Osteocyte (in vitro differentiated cells): ENCODE data around the gene DLGAP5. TPM values are rescaled to one million over a fixed set of nuclear protein-coding genes. Genes with fewer than 3 reads are reported as not detected.

Experiments used
- DNase-seq: peaks from one replicate; pipeline ENCODE4 v3.0.0; 2021; ENCODE audit warnings: mixed read lengths; ENCODE audit not compliant: unreplicated experiment; ENCODE audit errors: extremely low spot score
- H3K27ac Mint-ChIP-seq: one replicate; pipeline ENCODE4 v1.8.0; 2021; ENCODE audit warnings: mild to moderate bottlenecking, mixed read lengths; ENCODE audit not compliant: unreplicated experiment
- H3K27me3 Mint-ChIP-seq: one replicate; pipeline ENCODE4 v1.8.0; 2021; ENCODE audit warnings: mixed read lengths; ENCODE audit not compliant: unreplicated experiment
- H3K36me3 Mint-ChIP-seq: one replicate; pipeline ENCODE4 v1.8.0; 2021; ENCODE audit warnings: mixed read lengths; ENCODE audit not compliant: unreplicated experiment
- H3K4me1 Mint-ChIP-seq: one replicate; pipeline ENCODE4 v1.8.0; 2021; ENCODE audit warnings: mixed read lengths; ENCODE audit not compliant: unreplicated experiment
- H3K4me3 Mint-ChIP-seq: one replicate; pipeline ENCODE4 v1.8.0; 2021; ENCODE audit warnings: mild to moderate bottlenecking, moderate library complexity, mixed read lengths; ENCODE audit not compliant: unreplicated experiment
- H3K9me3 Mint-ChIP-seq: one replicate; pipeline ENCODE4 v1.8.0; 2021; ENCODE audit warnings: mixed read lengths; ENCODE audit not compliant: unreplicated experiment
- total RNA-seq: library from RNA; stranded (reverse); gene quantifications from 2 replicates; pipeline ENCODE4 v1.2.1, GENCODE V29; 2021
- TF ChIP-seq, protein P1 (sequence below): fragments of 200-600 bp; sonication (generic); IDR thresholded peaks from 2 replicates; pipeline ENCODE4 v1.5.0; 2021; ENCODE audit warnings: antibody characterized with exemption, mild to moderate bottlenecking, moderate library complexity

DLGAP5 gene
- total RNA-seq, 1 donor from 2014 or later = 11.7 TPM

DNA sequence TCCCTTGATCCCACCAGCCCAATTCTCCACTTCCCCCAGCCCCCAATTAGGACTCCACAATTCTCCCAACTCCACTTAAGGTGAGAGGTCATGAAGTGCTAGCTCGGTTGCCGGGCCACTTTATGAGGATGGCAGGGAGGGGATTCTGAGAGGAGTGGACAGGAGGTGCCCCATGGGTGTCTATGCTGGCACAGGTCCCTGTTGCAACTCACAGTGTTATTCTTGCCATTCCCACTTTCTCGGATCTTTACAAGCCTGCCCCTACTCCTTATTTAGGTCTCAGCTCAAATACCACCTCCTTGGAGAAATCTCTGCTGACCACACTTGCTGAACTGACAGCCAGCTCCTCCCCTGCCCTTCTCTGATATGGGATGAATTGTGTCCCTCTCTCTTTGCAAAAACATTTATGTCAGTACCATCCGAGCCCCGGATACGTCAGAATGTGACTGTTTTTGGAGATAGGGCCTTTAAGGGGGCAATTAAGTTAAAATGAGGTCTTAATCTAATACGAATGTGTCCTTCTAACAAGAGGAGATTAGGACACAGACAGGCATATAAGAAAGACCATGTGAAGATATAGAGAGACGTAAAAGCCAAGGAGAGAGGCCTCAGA lies 66.5 kb downstream of the DLGAP5 start:
- peaks cover 23% of the 10 kb centered on the region for H3K4me1 Mint-ChIP-seq
- no peak overlapping the region for H3K27ac Mint-ChIP-seq
- no peaks in the 10 kb centered on the region for H3K9me3 Mint-ChIP-seq
- no peak overlapping the region for H3K4me3 Mint-ChIP-seq
- no peaks in the 10 kb centered on the region for H3K27me3 Mint-ChIP-seq
- H3K36me3 Mint-ChIP-seq = no peaks in the 10 kb centered on the region
- no peak for DNase-seq
- TF ChIP-seq, protein P1, sequence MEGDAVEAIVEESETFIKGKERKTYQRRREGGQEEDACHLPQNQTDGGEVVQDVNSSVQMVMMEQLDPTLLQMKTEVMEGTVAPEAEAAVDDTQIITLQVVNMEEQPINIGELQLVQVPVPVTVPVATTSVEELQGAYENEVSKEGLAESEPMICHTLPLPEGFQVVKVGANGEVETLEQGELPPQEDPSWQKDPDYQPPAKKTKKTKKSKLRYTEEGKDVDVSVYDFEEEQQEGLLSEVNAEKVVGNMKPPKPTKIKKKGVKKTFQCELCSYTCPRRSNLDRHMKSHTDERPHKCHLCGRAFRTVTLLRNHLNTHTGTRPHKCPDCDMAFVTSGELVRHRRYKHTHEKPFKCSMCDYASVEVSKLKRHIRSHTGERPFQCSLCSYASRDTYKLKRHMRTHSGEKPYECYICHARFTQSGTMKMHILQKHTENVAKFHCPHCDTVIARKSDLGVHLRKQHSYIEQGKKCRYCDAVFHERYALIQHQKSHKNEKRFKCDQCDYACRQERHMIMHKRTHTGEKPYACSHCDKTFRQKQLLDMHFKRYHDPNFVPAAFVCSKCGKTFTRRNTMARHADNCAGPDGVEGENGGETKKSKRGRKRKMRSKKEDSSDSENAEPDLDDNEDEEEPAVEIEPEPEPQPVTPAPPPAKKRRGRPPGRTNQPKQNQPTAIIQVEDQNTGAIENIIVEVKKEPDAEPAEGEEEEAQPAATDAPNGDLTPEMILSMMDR = no peak

DNA sequence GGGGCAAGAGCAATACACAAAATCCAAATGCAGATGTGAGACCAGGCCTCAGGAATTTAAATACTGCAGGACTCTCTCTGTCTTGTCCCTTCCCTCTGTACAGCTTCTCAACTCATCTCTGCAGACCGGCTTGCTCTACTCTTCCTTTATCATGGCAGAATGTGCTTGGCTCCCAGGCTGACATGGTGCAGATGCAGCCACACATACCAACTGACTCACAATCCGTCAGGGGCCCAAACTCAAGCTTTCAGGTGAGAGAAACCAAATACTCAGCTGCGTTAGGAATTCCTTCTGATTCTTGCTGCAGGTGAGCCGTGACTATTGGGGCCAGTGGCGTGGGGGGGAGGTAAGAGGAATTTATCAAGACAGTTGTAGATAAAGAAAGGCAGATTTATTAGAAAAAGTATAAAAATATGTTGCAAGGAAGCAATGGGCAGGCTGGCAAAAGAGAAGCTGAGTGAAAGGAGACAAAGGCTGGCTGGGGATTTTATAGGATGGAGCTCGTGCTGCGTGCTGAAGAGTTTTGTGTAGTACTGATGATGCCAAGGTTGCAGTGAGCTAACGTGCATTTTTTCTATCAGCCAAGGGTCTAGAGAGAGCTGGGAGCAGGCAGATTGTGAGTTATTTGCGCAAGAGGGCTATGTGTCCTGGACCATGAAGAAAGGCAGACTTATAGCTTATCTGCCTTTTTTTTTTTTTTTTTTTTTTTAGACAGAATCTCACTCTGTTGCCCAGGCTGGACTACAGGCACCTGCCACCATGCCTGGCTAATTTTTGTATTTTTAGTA lies 67.3 kb downstream of the DLGAP5 start:
- TF ChIP-seq, protein P1 = no peak
- Mint-ChIP-seq H3K36me3 (no peaks in the 10 kb centered on the region), H3K4me3 (no peak overlapping the region), H3K9me3 (no peaks in the 10 kb centered on the region), H3K27ac (peak overlapping the region; percentile 52), H3K27me3 (no peaks in the 10 kb centered on the region), H3K4me1 (peaks cover 29% of the 10 kb centered on the region)
- no peak for DNase-seq

DNA sequence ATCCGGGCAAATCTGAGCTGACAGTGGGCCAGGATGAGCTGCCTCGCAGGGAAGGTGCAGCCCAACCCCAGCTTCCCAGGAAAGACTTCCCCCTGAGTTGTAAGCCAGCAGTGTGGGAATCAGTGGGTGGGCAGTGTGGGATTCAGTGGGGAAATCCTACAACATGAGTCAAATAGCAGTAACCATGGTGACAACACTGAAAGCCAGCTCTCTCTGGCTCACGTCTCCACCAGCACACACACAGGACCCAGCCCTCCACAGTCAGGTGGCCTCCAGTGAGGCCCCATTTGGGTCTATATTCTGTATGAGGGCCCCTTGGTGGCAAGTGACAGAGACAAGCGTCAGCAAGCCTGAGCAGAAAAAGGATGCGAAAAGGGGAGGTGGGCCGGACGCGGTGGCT lies 68.3 kb downstream of the DLGAP5 start:
- H3K4me1 Mint-ChIP-seq = peaks cover 38% of the 10 kb centered on the region
- TF ChIP-seq, protein P1 = no peak
- no peaks in the 10 kb centered on the region for H3K9me3 Mint-ChIP-seq
- no peak for DNase-seq
- H3K27ac Mint-ChIP-seq = peak overlapping the region; percentile 70
- no peak overlapping the region for H3K4me3 Mint-ChIP-seq
- no peaks in the 10 kb centered on the region for H3K27me3 Mint-ChIP-seq
- H3K36me3 Mint-ChIP-seq = no peaks in the 10 kb centered on the region

DNA sequence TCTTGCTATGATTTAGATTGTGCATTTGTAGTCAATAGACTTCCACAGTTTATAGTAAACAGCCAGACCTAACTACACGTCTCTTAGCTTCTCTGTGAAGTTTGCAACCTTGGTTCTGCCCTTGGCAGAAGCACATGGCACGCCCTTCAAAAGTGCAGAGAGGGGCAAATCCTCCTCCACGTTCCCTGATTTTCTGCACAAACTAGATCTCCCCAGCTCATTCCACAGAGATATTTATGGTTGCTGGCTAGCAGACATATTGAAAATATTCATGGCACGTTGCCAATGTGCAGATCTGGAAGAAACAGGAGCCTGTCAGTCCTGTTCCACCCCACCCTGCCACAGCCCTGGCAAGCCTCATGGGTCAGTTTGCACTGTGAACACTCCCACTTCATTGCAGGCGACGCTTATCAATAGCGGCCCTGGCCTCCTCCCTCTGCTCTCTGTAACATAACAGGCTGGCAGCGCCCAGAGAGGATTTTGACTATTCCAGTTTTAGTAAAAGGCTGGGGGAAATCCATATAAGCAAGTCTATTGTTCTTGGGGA lies 68.9 kb downstream of the DLGAP5 start:
- H3K27me3 Mint-ChIP-seq = no peaks in the 10 kb centered on the region
- H3K4me1 Mint-ChIP-seq = peaks cover 44% of the 10 kb centered on the region
- TF ChIP-seq, protein P1 = no peak
- H3K4me3 Mint-ChIP-seq = no peak overlapping the region
- peak overlapping the region; percentile 70 for H3K27ac Mint-ChIP-seq
- DNase-seq = no peak
- no peaks in the 10 kb centered on the region for H3K36me3 Mint-ChIP-seq
- H3K9me3 Mint-ChIP-seq = no peaks in the 10 kb centered on the region
